ENCODE data around the gene ATN1. TPM values are rescaled to one million over a fixed set of nuclear protein-coding genes. Genes with fewer than 3 reads are reported as not detected.

The ATN1 gene
- total and polyA plus RNA-seq, 2 of the 4 experiments (the other 2 are of a cell fraction): 3.4 to 58.7 TPM

- H3K9me1 ChIP-seq (ENCODE audit: insufficient read depth, low read length): peaks cover 9% of the 10 kb centered on the region
- H3K9ac ChIP-seq (ENCODE audit: low read depth, low read length): no peak overlapping the region; the same call in 1 of the 2 replicates
- no peak overlapping the region for H2BK120ac ChIP-seq (ENCODE audit: low read depth, low read length)
- H3K36me3 ChIP-seq (ENCODE audit: control insufficient read depth, insufficient read depth, low read length): peaks cover 46% of the 10 kb centered on the region
- H3K27me3 ChIP-seq (ENCODE audit: control insufficient read depth, insufficient read depth, low read length): no peaks in the 10 kb centered on the region
- H2BK20ac ChIP-seq (ENCODE audit: low read depth, low read length): no peak overlapping the region
- H3K56ac ChIP-seq (ENCODE audit: extremely low read depth, insufficient read depth, low read length): no peak overlapping the region
- peaks cover 6 to 65% of the 10 kb centered on the region in 2 experiments; a peak in 3 of 4 replicates for H3K79me1 ChIP-seq (ENCODE audit: low read depth in 1 of 2, low read length in 2 of 2)
- DNase-seq (peak; percentile 54), ATAC-seq (ENCODE audit: low read depth) (no peak)
- H2AK5ac ChIP-seq (ENCODE audit: low read depth, low read length): no peak overlapping the region; the same call in 1 of the 2 replicates
- H3K23ac ChIP-seq (ENCODE audit: low read depth, low read length): peak overlapping the region; percentile 43; the same call in 1 of the 2 replicates
- H3K14ac ChIP-seq (replicated peaks; ENCODE audit: low read depth, low read length): no peak overlapping the region
- H3K27ac ChIP-seq (ENCODE audit: insufficient read depth, low read length): peak overlapping the region; percentile 8; the same call in 1 of the 2 replicates
- H2AK9ac ChIP-seq (replicated peaks; ENCODE audit: low read depth, low read length, poor library complexity): peak overlapping the region; percentile 33
- no peak overlapping the region; the same call in 1 of the 2 replicates for H4K91ac ChIP-seq (ENCODE audit: insufficient read depth, low read depth, low read length)
- 20% methylated on average over 3 of the region's 8 CpGs; no CpG with 5 or more reads in 1 of the 2 experiments for WGBS, 2 experiments (ENCODE audit: extremely low coverage in 2 of 2, insufficient read length in 1 of 2)
- TF ChIP-seq BHLHE40 (IDR thresholded peaks at IDR 0.05; ENCODE audit: low read depth, low read length) (no peak), RFX5 (IDR thresholded peaks at IDR 0.05; ENCODE audit: low read depth, low read length) (no peak), MAFK (IDR thresholded peaks at IDR 0.05; ENCODE audit: low read depth, low read length) (no peak), MAZ (IDR thresholded peaks at IDR 0.05; ENCODE audit: borderline replicate concordance, low read depth, low read length) (no peak), FOS (IDR thresholded peaks at IDR 0.05; ENCODE audit: low read depth, low read length) (no peak), POLR2A (IDR thresholded peaks at IDR 0.05; ENCODE audit: low read depth, low read length) (no peak)
- TF ChIP-seq, protein P1, sequence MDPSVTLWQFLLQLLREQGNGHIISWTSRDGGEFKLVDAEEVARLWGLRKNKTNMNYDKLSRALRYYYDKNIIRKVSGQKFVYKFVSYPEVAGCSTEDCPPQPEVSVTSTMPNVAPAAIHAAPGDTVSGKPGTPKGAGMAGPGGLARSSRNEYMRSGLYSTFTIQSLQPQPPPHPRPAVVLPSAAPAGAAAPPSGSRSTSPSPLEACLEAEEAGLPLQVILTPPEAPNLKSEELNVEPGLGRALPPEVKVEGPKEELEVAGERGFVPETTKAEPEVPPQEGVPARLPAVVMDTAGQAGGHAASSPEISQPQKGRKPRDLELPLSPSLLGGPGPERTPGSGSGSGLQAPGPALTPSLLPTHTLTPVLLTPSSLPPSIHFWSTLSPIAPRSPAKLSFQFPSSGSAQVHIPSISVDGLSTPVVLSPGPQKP (IDR thresholded peaks at IDR 0.05; ENCODE audit: borderline replicate concordance, low read depth, low read length): no peak
- H3K18ac ChIP-seq (ENCODE audit: low read depth, low read length): no peak overlapping the region
- no peak overlapping the region for H3K4me3 ChIP-seq (ENCODE audit: insufficient read depth, low read depth, low read length)
- no peak overlapping the region; the same call in 1 of the 2 replicates for H3K4ac ChIP-seq (ENCODE audit: low read depth, low read length)
- peaks cover 55% of the 10 kb centered on the region for H4K20me1 ChIP-seq (ENCODE audit: insufficient read depth, low read length)
- H3K4me2 ChIP-seq (ENCODE audit: low read depth, low read length): no peak overlapping the region
- ChIA-PET POLR2A (ENCODE audit: unreplicated experiment) (interaction anchor here (0.6 kb wide), 1 partner anchor 245 kb away, joined by 6 read pairs; no protein-coding TSS in a partner anchor), CTCF (no interaction called here)
- in situ Hi-C loops (cut with MboI; ENCODE audit: low sequenced_read_pairs) (no loop called here), dilution Hi-C loops (cut with HindIII; ENCODE audit: low sequenced_read_pairs, unreplicated experiment) (no loop called here), intact Hi-C loops (cut with micrococcal nuclease) (no loop called here)
- H3K4me1 ChIP-seq (ENCODE audit: control insufficient read depth, insufficient read depth, low read length): peaks cover 14% of the 10 kb centered on the region
- H2AFZ ChIP-seq (replicated peaks; ENCODE audit: low read length, poor library complexity): no peak overlapping the region
- no peaks in the 10 kb centered on the region for H3K9me3 ChIP-seq (ENCODE audit: control insufficient read depth, insufficient read depth, low read length)
- no TSS peak for BruUV-seq (replicated peaks)
- H4K5ac ChIP-seq (ENCODE audit: low read depth, low read length): no peak overlapping the region
- 0 out of 4 replicates have a peak overlapping the region, but pooled peaks of 1 of the 2 experiments have one; percentile 1 for H4K8ac ChIP-seq (ENCODE audit: low read depth in 2 of 2, low read length in 2 of 2)
- H2BK15ac ChIP-seq (ENCODE audit: low read depth, low read length): no peak overlapping the region
- H2BK5ac ChIP-seq (ENCODE audit: low read depth, low read length, poor library complexity, severe bottlenecking): peak overlapping the region; percentile 18
Measured at GRCh38 chr12:6934110-6934509, 6.4 kb downstream of the ATN1 start.

All from IMR-90 (cell line).